ENCODE data around the gene SPECC1.

Gene SPECC1

DNA sequence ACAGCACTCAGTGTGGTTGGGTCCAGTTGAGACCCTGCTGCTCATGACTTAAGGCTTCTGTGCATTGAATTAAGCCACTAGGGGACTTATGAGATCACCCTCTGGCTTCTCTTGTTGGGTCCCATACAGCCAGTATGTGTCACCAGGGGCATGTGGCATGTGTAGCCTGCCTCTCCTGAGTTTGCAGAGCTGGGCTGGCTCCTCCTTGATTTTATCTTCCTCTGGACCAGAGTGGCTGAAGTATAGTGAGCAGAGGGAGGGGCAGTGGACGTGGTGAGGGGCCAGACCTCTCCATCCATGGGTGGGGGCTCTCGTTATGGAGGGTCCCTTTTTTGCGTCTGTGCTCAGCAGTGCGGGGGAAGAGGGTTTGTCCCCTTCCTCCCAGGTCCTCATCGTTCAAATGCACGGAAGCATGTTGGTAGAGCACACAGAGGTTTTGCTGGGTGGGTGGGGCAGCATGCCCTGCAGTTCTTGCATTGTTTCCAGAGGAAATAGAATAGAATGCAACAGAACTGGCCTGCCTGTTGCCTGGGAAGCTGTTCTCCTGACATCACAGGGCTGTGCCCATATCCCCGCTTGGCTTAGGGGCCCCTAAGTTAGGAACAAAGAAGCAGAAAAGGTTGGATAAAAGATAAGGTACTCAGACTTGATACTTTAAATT lies 77.4 kb downstream of the SPECC1 start:
- H3K9me3 ChIP-seq (ENCODE audit: control insufficient read depth, low read length): no peaks in the 10 kb centered on the region
- H3K9ac ChIP-seq (ENCODE audit: low read length): no peak overlapping the region
- no peak overlapping the region for H3K23ac ChIP-seq (ENCODE audit: low read length in 2 of 2)
- H3K4ac ChIP-seq (ENCODE audit: low read depth in 1 of 2, low read length in 2 of 2): no peak overlapping the region
- no peak overlapping the region for H4K8ac ChIP-seq (ENCODE audit: low read length)
- H3K4me2 ChIP-seq (ENCODE audit: low read length, poor library complexity, severe bottlenecking): no peak overlapping the region
- H3K4me1 ChIP-seq (ENCODE audit: control insufficient read depth, insufficient read depth, low read depth, low read length): no peaks in the 10 kb centered on the region
- peak overlapping the region in 1 of 2 experiments; percentile 6 for H3K4me3 ChIP-seq (ENCODE audit: insufficient read depth in 1 of 2, low read depth in 1 of 2, low read length in 2 of 2)
- H3K79me1 ChIP-seq (replicated peaks; ENCODE audit: low read length, poor library complexity, severe bottlenecking): no peaks in the 10 kb centered on the region
- no peak overlapping the region for H2BK15ac ChIP-seq (ENCODE audit: low read depth, poor library complexity, severe bottlenecking)
- H3K36me3 ChIP-seq (ENCODE audit: control insufficient read depth in 1 of 2, insufficient read depth in 2 of 2, low read depth in 1 of 2, low read length in 2 of 2): no peaks in the 10 kb centered on the region
- H3K14ac ChIP-seq (ENCODE audit: low read length in 2 of 2): no peak overlapping the region
- no peak for DNase-seq
- no peak overlapping the region for H3K27ac ChIP-seq (ENCODE audit: low read length, poor library complexity, severe bottlenecking)
- 86% methylated on average over 7 of the region's 7 CpGs for WGBS
- H2AK5ac ChIP-seq (ENCODE audit: low read length, severe bottlenecking): no peak overlapping the region
- H2BK120ac ChIP-seq (ENCODE audit: low read depth, low read length): no peak overlapping the region
- no peak overlapping the region for H2BK5ac ChIP-seq (ENCODE audit: low read depth, low read length, poor library complexity, severe bottlenecking)
- no peak overlapping the region for H4K91ac ChIP-seq (ENCODE audit: low read length)
- H2AFZ ChIP-seq (ENCODE audit: low read depth, low read length): no peak overlapping the region
- H2BK12ac ChIP-seq (ENCODE audit: low read length in 2 of 2): no peak overlapping the region
- peaks cover 0 to 18% of the 10 kb centered on the region in 2 experiments for H3K27me3 ChIP-seq (ENCODE audit: control insufficient read depth in 1 of 2, insufficient read depth in 1 of 2, low read length in 2 of 2)
- no peak overlapping the region for H3K18ac ChIP-seq (ENCODE audit: low read depth in 1 of 2, low read length in 2 of 2)

DNA sequence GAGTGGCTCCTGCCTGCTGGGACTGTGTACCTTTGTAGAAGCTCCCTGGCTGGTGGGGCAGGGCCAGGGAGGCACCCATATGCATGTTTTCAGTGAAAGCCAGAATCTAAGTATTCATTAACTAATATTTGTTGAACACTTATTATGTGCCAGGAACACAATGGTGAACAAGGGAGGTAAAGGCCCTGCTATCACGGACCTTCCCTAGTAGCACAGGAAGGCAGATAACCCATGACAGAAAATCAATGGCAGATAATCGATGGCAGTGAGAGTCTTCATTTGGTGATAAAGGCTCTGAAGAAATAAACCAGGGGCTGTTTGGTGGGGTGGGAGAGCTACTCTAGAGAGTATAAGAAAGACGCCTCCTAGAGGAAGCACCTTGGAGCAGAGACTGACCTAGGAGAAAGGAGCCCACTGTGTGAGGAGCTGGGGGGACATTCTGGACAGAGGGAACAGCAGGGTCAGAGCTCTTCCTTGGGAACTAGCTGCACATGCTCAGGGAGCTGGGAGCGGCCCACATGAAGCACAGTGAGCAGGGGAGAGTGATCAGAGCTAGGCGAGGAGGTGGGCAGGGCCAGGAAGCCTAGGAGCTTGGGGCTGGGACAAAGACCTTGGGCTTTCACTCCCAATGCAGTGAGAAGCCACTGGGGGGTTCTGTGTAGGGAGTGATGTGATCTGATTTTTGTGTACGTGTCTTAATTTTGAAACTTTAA lies 78.5 kb downstream of the SPECC1 start:
- Histone ChIP-seq H3K9ac (ENCODE audit: low read length) (no peak overlapping the region), H3K4ac (ENCODE audit: low read depth in 1 of 2, low read length in 2 of 2) (no peak overlapping the region), H2AK5ac (ENCODE audit: low read length, severe bottlenecking) (no peak overlapping the region), H2BK5ac (ENCODE audit: low read depth, low read length, poor library complexity, severe bottlenecking) (no peak overlapping the region), H3K4me1 (ENCODE audit: control insufficient read depth, insufficient read depth, low read depth, low read length) (no peaks in the 10 kb centered on the region), H3K14ac (ENCODE audit: low read length in 2 of 2) (peak overlapping the region in 1 of 2 experiments; percentile 26), H4K8ac (ENCODE audit: low read length) (no peak overlapping the region), H2BK12ac (ENCODE audit: low read length in 2 of 2) (no peak overlapping the region), H3K79me1 (replicated peaks; ENCODE audit: low read length, poor library complexity, severe bottlenecking) (no peaks in the 10 kb centered on the region), H2AFZ (ENCODE audit: low read depth, low read length) (no peak overlapping the region), H2BK15ac (ENCODE audit: low read depth, poor library complexity, severe bottlenecking) (no peak overlapping the region), H3K4me3 (ENCODE audit: insufficient read depth in 1 of 2, low read depth in 1 of 2, low read length in 2 of 2) (no peak overlapping the region), H3K9me3 (ENCODE audit: control insufficient read depth, low read length) (no peaks in the 10 kb centered on the region), H3K18ac (ENCODE audit: low read depth in 1 of 2, low read length in 2 of 2) (no peak overlapping the region), H3K23ac (ENCODE audit: low read length in 2 of 2) (no peak overlapping the region), H3K4me2 (ENCODE audit: low read length, poor library complexity, severe bottlenecking) (no peak overlapping the region), H3K27me3 (ENCODE audit: control insufficient read depth in 1 of 2, insufficient read depth in 1 of 2, low read length in 2 of 2) (peaks cover 0 to 22% of the 10 kb centered on the region in 2 experiments), H3K36me3 (ENCODE audit: control insufficient read depth in 1 of 2, insufficient read depth in 2 of 2, low read depth in 1 of 2, low read length in 2 of 2) (no peaks in the 10 kb centered on the region), H4K91ac (ENCODE audit: low read length) (no peak overlapping the region), H3K27ac (ENCODE audit: low read length, poor library complexity, severe bottlenecking) (no peak overlapping the region), H2BK120ac (ENCODE audit: low read depth, low read length) (no peak overlapping the region)
- 90% methylated on average over 5 of the region's 6 CpGs for WGBS
- DNase-seq: no peak

DNA sequence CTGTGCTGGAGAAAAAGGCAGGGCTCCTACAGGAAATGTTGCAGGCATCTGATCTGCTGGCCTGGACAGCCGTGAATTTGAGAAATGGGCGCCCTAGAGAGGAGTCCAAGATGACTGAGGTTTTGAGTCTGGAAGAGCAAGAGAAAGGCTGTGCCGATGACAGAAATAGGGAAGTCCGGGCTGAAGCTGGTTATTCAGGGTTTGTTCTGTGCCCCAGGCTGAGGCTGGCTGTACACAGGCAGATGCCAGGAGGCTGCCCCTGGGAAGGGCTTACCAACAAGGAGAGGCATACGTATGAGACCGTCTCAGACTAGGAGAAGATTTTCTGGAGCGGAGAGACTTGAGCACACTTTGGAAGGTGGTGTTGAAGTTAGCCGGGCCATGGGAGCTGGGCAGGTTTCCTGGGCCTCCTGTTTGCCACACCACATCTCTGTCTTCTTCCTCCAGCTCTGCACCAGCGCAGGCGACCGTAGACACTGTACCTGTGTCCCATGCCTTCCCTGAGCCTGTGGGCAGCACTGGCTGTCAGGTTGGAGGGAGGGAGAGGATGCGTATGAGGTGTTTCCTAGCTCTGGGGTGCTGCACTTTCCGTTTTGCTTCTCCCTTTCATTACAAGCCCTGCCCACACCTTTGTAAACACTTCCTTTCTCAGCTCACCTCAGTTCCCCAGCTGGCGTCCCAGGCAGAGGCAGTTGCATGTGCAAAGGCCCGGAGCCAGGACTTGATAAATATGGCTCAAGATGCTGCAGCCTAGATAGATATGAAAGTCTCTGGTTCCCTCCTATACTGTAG lies 80.8 kb downstream of the SPECC1 start:
- no peak overlapping the region for H3K4me3 ChIP-seq (ENCODE audit: insufficient read depth in 1 of 2, low read depth in 1 of 2, low read length in 2 of 2)
- no peak overlapping the region for H3K4ac ChIP-seq (ENCODE audit: low read depth in 1 of 2, low read length in 2 of 2)
- no peak overlapping the region for H2BK15ac ChIP-seq (ENCODE audit: low read depth, poor library complexity, severe bottlenecking)
- H3K14ac ChIP-seq (ENCODE audit: low read length in 2 of 2): no peak overlapping the region
- no peak overlapping the region for H4K8ac ChIP-seq (ENCODE audit: low read length)
- no peaks in the 10 kb centered on the region for H3K36me3 ChIP-seq (ENCODE audit: control insufficient read depth in 1 of 2, insufficient read depth in 2 of 2, low read depth in 1 of 2, low read length in 2 of 2)
- no peak overlapping the region for H4K91ac ChIP-seq (ENCODE audit: low read length)
- no peak overlapping the region for H2AFZ ChIP-seq (ENCODE audit: low read depth, low read length)
- no peak overlapping the region for H2BK5ac ChIP-seq (ENCODE audit: low read depth, low read length, poor library complexity, severe bottlenecking)
- H2BK120ac ChIP-seq (ENCODE audit: low read depth, low read length): no peak overlapping the region
- WGBS: 96% methylated on average over 12 of the region's 15 CpGs
- H3K23ac ChIP-seq (ENCODE audit: low read length in 2 of 2): no peak overlapping the region
- no peaks in the 10 kb centered on the region for H3K79me1 ChIP-seq (replicated peaks; ENCODE audit: low read length, poor library complexity, severe bottlenecking)
- peaks cover 0 to 30% of the 10 kb centered on the region in 2 experiments for H3K27me3 ChIP-seq (ENCODE audit: control insufficient read depth in 1 of 2, insufficient read depth in 1 of 2, low read length in 2 of 2)
- H3K9me3 ChIP-seq (ENCODE audit: control insufficient read depth, low read length): no peaks in the 10 kb centered on the region
- DNase-seq: no peak
- H3K27ac ChIP-seq (ENCODE audit: low read length, poor library complexity, severe bottlenecking): no peak overlapping the region
- no peak overlapping the region for H3K9ac ChIP-seq (ENCODE audit: low read length)
- H3K18ac ChIP-seq (ENCODE audit: low read depth in 1 of 2, low read length in 2 of 2): no peak overlapping the region
- H2BK12ac ChIP-seq (ENCODE audit: low read length in 2 of 2): no peak overlapping the region
- H3K4me2 ChIP-seq (ENCODE audit: low read length, poor library complexity, severe bottlenecking): no peak overlapping the region
- no peaks in the 10 kb centered on the region for H3K4me1 ChIP-seq (ENCODE audit: control insufficient read depth, insufficient read depth, low read depth, low read length)
- H2AK5ac ChIP-seq (ENCODE audit: low read length, severe bottlenecking): no peak overlapping the region

Measured in mesenchymal stem cell (in vitro differentiated cells and primary cell).